Calu3 (cell line): ENCODE measurements around the gene PRTG. TPM values are rescaled to one million over a fixed set of nuclear protein-coding genes. Genes with fewer than 3 reads are reported as not detected.
"Not testable (repeated sequence)": the region's sequence is repeated elsewhere in the genome, so short reads cannot be mapped to it uniquely, and the experiment has no call there.

ENCODE experiments used
- BruUV-seq: library from RNA; stranded (reverse); fragments of 400-500 nt; replicated peaks from 2 replicates; lab custom pipeline; 2021; lab: Mats Ljungman, UMichigan
- CTCF ChIA-PET: fragments of 300-600 bp; sonication (Branson Sonifier 250); formaldehyde crosslinking; loops from one replicate; lab custom pipeline; 2022; ENCODE audit warnings: antibody characterized with exemption; lab: Charles Lee
- DNase-seq: peaks from one replicate; pipeline ENCODE4 v3.0.0; 2022
- H3K27ac Mint-ChIP-seq: one replicate; pipeline ENCODE4 v1.8.0; 2022; ENCODE audit warnings: mixed read lengths; ENCODE audit not compliant: unreplicated experiment
- H3K27me3 Mint-ChIP-seq: one replicate; pipeline ENCODE4 v1.8.0; 2022; ENCODE audit warnings: mixed read lengths; ENCODE audit not compliant: unreplicated experiment
- H3K36me3 Mint-ChIP-seq: one replicate; pipeline ENCODE4 v1.8.0; 2022; ENCODE audit warnings: mild to moderate bottlenecking, moderate library complexity, mixed read lengths; ENCODE audit not compliant: insufficient read depth, unreplicated experiment
- H3K4me1 Mint-ChIP-seq: one replicate; pipeline ENCODE4 v1.8.0; 2022; ENCODE audit warnings: mild to moderate bottlenecking, low read depth, mixed read lengths; ENCODE audit not compliant: unreplicated experiment
- H3K4me3 Mint-ChIP-seq: one replicate; pipeline ENCODE4 v1.8.0; 2022; ENCODE audit warnings: mild to moderate bottlenecking, low read depth, moderate library complexity, mixed read lengths; ENCODE audit not compliant: unreplicated experiment
- H3K9me3 Mint-ChIP-seq: one replicate; pipeline ENCODE4 v1.8.0; 2022; ENCODE audit warnings: low read depth, mixed read lengths; ENCODE audit not compliant: unreplicated experiment
- intact Hi-C: fragments of 100-400 bp; cut with micrococcal nuclease; formaldehyde crosslinking; loops from one replicate; pipeline ENCODE4 v1.10.0; 2022; ENCODE audit not compliant: unreplicated experiment
- total RNA-seq: library from RNA; stranded (reverse); gene quantifications from 2 replicates; pipeline ENCODE4 v1.2.3, GENCODE V29; 2022
- TF ChIP-seq, protein P1 (sequence below): fragments of 200-600 bp; IDR thresholded peaks from one replicate; pipeline ENCODE4 v1.8.0; 2022; ENCODE audit warnings: antibody characterized with exemption; ENCODE audit not compliant: unreplicated experiment

Gene PRTG
- total RNA-seq, 1 experiment from 2014 or later = 12.0 TPM

DNA sequence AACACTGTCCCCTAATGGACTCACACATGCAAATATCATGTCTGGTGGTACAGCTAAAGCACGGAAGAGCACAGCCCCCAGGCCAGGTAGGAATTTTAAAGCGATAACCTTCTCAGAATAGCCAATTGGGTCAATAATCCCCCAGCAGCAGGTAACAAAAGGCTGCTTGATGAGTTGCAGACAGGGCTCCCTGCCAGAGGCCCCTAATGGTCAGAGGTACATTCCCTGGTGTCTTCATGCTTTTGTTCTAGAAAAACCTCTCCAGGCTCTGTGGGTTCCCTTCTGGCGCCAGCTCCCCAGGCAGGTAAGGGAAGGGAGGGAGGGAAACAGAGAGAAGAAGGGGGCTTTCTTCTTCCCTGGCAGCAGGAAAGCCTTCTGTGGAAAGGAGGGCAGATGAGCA, 43.4 kb upstream of the PRTG start:
- TF ChIP-seq, protein P1, sequence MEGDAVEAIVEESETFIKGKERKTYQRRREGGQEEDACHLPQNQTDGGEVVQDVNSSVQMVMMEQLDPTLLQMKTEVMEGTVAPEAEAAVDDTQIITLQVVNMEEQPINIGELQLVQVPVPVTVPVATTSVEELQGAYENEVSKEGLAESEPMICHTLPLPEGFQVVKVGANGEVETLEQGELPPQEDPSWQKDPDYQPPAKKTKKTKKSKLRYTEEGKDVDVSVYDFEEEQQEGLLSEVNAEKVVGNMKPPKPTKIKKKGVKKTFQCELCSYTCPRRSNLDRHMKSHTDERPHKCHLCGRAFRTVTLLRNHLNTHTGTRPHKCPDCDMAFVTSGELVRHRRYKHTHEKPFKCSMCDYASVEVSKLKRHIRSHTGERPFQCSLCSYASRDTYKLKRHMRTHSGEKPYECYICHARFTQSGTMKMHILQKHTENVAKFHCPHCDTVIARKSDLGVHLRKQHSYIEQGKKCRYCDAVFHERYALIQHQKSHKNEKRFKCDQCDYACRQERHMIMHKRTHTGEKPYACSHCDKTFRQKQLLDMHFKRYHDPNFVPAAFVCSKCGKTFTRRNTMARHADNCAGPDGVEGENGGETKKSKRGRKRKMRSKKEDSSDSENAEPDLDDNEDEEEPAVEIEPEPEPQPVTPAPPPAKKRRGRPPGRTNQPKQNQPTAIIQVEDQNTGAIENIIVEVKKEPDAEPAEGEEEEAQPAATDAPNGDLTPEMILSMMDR = no peak
- Mint-ChIP-seq H3K4me3 (no peak overlapping the region), H3K27me3 (peaks cover 13% of the 10 kb centered on the region), H3K9me3 (peaks cover 10% of the 10 kb centered on the region), H3K4me1 (peaks cover 9% of the 10 kb centered on the region), H3K27ac (no peak overlapping the region), H3K36me3 (no peaks in the 10 kb centered on the region)
- BruUV-seq = no TSS peak
- CTCF ChIA-PET = interaction anchor here (0.5 kb wide), 1 partner anchor 23 kb away, joined by 4 read pairs; no protein-coding TSS in a partner anchor
- no peak for DNase-seq
- intact Hi-C loops = no loop called here

DNA sequence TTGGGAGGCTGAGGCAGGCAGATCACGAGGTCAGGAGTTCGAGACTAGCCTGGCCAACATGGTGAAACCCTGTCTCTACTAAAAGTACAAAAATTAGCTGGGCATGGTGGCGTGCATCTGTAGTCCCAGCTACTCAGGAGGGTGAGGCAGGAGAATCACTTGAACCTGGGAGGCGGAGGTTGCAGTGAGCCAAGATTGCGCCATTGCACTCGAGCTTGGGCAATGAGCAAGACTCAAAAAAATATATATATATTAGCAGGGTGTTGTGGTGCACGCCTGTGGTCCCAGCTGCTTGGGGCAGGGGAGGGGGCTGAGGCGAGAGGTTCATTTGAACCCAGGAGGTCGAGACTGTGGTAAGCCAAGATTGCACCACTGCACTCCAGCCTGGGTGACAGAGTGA, 42.6 kb upstream of the PRTG start:
- H3K4me3 Mint-ChIP-seq, CTCF ChIA-PET, DNase-seq, H3K36me3 Mint-ChIP-seq, intact Hi-C loops, H3K27ac Mint-ChIP-seq, H3K4me1 Mint-ChIP-seq, H3K9me3 Mint-ChIP-seq, BruUV-seq: not testable (repeated sequence)
- peaks cover 16% of the 10 kb centered on the region for H3K27me3 Mint-ChIP-seq

DNA sequence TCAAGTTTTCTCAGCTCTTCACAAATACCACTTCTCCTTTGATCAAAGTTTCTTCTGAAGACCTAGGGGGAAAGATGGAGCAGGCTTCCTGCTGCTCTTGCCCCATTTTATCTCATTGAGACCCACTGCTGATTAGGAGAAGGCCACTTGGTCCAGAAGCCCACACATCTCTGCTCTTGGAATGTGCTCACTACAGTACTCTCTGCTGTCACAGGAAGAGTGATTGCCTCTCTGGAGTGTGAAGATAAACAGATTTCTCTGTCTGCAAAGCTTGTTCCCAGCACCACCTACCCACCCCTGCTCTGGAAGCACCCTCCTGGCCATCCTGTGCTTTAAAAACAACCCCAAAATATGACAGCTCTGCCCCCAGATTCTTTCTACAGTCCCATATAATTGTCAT, 41.3 kb upstream of the PRTG start:
- H3K27ac Mint-ChIP-seq = no peak overlapping the region
- no peaks in the 10 kb centered on the region for H3K4me1 Mint-ChIP-seq

DNA sequence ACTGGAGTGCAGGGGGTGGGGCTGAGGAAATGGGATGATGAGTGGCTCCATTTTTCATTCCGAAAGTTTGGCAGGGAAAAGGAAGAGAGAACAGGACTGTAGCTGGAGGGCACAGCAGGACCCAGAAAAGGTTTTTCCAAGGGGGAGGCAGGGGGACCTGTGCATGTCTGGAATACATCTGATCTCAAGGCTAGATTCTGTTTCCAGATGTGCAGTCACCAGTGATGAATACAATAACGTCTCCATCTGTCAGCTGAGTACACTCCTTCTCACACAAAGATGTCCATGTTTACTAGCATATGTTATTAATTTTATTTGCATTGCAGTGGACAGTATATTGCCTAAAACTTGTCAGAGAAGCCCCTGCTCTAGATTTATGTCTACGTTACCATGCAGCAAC, 39.9 kb upstream of the PRTG start:
- H3K4me3 Mint-ChIP-seq = no peak overlapping the region
- no peaks in the 10 kb centered on the region for H3K4me1 Mint-ChIP-seq
- CTCF ChIA-PET = no interaction called here
- BruUV-seq = no TSS peak
- peaks cover 4% of the 10 kb centered on the region for H3K9me3 Mint-ChIP-seq
- TF ChIP-seq, protein P1 = no peak
- peaks cover 43% of the 10 kb centered on the region for H3K27me3 Mint-ChIP-seq
- H3K27ac Mint-ChIP-seq = no peak overlapping the region
- H3K36me3 Mint-ChIP-seq = no peaks in the 10 kb centered on the region
- no peak for DNase-seq
- intact Hi-C loops = no loop called here

More for the DNA sequence above, 41.3 kb upstream of the PRTG start:
- DNase-seq = no peak
- CTCF ChIA-PET = no interaction called here
- no peaks in the 10 kb centered on the region for H3K36me3 Mint-ChIP-seq
- TF ChIP-seq, protein P1 = no peak
- no TSS peak for BruUV-seq
- no peak overlapping the region for H3K4me3 Mint-ChIP-seq
- H3K9me3 Mint-ChIP-seq = peaks cover 8% of the 10 kb centered on the region
- intact Hi-C loops = no loop called here
- peaks cover 29% of the 10 kb centered on the region for H3K27me3 Mint-ChIP-seq

DNA sequence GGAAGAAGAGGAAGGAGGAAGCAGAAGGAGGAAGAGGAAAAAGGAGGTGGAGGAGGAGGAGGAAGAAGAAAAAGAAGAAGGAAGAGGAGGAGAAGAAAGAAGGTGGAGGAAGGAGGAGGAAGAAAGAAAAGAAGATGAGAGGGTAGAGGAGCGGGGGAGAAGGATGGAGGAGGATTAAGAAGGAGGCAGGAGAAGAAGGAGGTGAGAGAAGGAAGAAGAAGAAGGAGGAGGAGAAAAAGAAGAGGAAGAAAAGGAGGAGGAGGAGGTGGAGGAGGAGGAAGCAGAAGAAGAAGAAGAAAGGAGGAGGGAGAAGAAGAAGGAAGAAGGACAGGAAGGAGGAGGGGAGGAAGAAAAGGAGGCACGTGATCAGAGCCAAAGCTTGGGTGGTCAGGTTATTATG, 37.3 kb upstream of the PRTG start:
- CTCF ChIA-PET = no interaction called here

More for the DNA sequence above, 37.3 kb upstream of the PRTG start:
- intact Hi-C loops = no loop called here
- TF ChIP-seq, protein P1 = no peak
- Mint-ChIP-seq H3K27ac (no peak overlapping the region), H3K27me3 (peaks cover 57% of the 10 kb centered on the region), H3K36me3 (no peaks in the 10 kb centered on the region), H3K4me3 (no peak overlapping the region), H3K9me3 (peaks cover 4% of the 10 kb centered on the region), H3K4me1 (no peaks in the 10 kb centered on the region)
- no peak for DNase-seq
- no TSS peak for BruUV-seq
